ENCODE measurements around the gene HID1.
"Not testable (repeated sequence)": the region's sequence is repeated elsewhere in the genome, so short reads cannot be mapped to it uniquely, and the experiment has no call there.

The HID1 gene

GRCh38 chr17:74998783-74999182 is 26.2 kb upstream of the HID1 start:
- DNase-seq = no peak

- no peak for DNase-seq
These were observed 23.3 kb upstream of the HID1 start for GRCh38 chr17:74995847-74996246.

DNA sequence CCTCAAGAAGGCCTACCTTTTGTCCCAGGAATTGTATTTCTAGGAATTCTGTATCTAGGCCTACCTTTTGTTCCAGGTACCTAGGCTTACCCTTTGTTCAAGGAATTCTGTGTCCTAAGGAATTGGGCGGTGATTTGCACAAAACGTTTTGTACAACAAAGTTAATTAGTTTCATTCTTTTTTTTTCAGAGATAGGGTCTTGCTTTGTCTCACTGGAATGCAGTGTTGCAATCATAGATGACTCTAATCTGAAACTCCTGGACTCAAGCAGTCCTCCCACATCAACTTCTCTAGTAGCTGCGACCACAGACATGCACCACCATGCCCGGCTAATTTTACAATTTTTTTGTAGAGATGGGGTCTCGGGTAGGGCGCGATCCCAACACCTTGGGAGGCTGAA is 21.9 kb upstream of the HID1 start:
- no peak for DNase-seq

GRCh38 chr17:74992223-74992622 is 19.7 kb upstream of the HID1 start:
- no peak for DNase-seq

DNA sequence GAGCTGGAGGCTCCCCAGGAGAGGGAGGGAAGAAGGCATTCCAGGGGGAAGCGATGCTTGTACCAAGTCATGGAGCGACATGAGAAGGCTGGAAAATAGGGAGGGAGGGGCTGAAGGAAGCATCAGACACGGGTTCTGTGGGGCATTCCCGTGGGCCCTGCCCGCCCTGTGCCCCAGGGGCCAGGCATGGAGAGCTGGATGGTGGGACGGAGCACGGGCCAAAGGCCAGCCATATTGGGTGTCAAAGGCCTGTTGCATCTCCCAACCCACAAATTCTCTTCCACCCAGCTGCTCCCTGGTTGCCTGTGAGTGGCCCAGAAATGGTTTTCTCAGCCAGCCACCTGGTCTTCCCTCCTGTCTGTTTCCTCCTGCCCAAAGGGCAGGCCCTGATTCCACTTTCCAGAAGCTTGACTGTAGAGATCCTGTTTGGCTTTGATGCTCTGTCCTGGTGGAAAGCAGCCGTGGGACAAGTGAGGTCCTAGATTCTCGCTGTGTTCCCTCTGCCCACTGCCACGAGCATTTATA is 18.1 kb upstream of the HID1 start:
- DNase-seq = no peak

DNA sequence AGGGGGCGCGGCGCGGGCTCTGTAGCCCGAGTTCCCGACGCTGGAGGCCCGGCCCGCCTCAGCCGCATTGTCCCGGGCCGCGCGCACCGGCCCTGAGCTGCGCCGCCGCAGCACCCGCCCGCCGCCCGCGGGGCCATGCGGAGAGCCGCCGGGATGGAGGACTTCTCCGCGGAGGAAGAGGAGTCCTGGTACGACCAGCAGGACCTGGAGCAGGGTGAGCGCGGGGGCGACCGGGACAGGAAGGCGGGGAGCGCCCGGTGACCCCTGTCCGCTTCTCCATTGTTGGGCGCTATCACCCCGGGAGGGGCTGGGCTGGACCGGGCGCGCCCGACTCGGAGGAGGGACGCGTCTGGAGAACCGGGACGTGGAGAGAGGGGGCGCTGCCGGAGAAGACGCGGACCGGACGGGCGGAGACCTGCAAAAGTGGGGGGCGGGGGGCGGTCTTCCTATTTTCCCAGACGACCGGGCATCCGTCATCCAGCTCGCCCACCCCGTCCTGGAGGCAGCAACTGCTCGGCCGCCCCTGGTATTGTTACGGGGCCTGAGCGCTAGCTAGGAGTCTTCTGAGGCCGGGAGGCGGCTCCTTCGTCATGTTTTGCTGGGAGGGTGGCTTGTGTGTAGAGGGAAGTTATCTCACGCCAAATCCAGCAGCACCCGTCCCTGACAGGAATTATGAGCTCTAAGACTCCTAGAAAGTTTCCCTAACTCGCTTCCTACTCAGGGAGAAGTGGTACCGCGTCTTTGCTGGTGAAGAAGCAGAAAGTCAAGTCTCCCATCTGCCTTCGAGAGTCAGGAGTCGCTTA is 15.6 kb upstream of the HID1 start:
- DNase-seq = peak; percentile 44

- DNase-seq = peak; percentile 97
These were observed 14.9 kb upstream of the HID1 start, which contains the start of gene CDR2L for GRCh38 chr17:74987418-74987908. Gene CDR2L (plus strand): TSS chr17:74987632. CDS start chr17:74988044, 412 bp downstream.

GRCh38 chr17:74986206-74986576 is 13.6 kb upstream of the HID1 start:
- DNase-seq = no peak

GRCh38 chr17:74982663-74983313 is 10.2 kb upstream of the HID1 start:
- DNase-seq = not testable (repeated sequence)

DNA sequence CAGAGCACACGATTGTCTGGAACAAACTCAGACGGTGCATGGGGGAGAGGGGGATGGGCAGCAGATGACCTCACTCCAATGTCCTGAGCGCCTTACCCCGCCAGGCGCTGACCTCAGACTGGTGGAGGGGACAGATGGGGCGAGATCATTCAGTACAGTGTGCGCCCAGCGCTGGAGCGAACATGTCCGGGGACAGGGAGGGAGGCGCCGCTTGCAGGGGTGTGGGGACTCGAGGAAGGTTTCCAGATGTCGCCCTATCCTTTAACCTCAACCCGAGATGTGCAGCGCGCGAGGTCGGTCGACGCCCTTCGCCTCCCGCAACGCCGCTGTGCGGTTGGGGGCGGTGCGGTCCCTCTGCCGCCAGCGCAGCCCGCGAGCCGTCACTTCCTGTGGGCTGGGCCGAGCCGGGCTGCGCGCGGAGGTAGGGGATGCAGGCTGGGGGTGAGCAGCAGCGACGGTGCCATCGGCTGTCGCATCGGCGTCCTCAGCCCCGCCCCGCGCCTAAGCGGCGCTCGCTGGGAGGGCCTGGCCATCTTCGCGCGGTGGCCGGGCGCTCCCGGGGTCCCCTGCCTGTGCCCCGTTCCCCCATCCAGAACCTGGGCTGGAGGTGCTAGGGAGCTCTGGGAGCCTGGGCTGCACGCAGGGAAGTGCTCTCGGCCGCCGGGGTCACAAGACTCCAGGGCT is 9.6 kb upstream of the HID1 start:
- DNase-seq = peak; percentile 89

DNA sequence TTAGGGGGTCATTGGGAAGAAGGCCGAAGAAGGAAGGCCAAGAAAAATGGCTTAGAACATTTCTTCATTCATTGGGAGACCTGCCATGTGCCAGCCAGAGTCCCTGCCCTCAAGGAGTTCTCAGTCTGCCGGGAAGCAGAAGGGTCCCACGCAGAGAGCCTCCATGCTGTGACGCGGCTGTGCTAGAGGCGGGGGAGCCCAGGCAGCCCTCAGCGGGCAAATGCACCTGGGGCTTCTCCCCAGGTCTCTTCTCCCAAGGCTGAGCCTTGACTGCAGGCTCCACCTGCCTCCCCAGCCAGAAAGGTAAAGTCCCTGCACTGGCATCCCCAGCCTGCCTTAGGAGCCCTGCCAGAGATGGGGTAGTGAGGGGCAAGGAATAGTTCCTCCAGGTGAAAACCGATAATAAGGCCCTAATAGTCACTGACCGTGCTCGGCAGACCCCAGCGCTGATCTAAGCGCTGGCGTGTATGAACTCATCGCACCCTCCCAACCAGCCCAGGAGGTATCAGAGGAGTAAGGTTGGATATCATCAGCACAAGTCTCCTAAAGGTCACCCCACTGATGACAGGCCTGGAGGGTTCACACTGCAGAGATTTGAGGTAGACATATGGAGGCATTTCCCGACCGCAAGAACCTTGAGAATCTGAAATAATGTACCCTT is 8.9 kb upstream of the HID1 start:
- DNase-seq = no peak

GRCh38 chr17:74979408-74980146 is 7.0 kb upstream of the HID1 start:
- no peak for DNase-seq

DNA sequence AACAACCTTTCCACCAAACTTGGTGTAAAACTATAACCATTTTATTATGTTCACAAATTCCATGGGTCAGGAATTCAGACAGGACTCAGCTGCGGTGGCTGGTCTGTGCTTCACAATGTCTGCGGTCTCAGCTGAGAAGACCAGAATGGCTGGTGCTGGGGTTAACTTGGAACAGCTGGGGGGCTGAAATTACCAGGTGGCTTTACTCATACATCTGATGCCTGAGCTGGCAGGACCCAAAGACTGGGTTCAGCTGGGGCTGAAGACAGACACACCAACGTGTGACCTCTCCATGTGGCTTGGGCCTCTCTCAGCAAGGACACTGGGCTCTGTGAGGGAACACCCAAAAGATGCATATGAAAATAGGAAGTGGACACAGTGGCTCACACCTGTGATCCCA is 5.7 kb upstream of the HID1 start:
- DNase-seq = no peak

DNA sequence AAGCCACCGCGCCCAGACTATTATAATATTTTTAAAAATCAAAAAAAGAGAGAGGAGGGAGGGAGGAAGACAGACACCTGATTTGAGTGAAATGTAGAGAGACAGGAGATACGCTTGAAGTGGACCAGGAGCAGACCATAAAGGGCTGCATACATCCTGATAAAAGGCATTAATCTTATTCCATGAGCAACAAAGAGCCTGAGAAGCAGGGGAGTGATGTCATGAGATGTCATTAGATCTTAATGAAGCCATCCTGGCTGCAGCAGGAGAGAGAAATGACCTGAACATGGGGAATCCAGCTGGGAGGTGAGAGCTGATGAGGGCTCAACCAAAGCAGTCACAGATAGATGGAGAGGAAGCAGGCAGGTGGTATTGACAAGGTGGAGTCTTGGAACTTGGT is 5.2 kb upstream of the HID1 start:
- DNase-seq = no peak

GRCh38 chr17:74975943-74976342 is 3.4 kb upstream of the HID1 start:
- DNase-seq = no peak

DNA sequence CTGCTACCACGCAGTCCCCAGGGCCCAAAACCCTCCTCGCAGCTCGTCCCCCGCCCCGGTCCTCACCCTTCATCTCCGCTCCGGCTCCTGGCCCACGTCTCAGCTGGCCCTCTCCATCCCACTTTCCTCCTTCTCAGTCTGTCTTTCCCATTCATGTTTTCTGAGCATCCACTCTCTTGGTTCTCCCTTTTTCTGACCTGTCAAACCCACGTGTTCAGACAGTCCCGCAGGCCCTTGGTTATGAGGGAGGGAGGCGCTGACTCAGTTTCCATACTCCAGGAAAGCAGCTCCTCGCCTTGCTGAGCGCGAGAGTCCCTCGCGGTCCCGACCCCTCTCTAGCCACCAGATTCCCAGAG is 392 bp upstream of the HID1 start:
- DNase-seq = no peak

- DNase-seq = no peak
These were observed 785 bp downstream of the HID1 start for GRCh38 chr17:74971842-74972106.

DNA sequence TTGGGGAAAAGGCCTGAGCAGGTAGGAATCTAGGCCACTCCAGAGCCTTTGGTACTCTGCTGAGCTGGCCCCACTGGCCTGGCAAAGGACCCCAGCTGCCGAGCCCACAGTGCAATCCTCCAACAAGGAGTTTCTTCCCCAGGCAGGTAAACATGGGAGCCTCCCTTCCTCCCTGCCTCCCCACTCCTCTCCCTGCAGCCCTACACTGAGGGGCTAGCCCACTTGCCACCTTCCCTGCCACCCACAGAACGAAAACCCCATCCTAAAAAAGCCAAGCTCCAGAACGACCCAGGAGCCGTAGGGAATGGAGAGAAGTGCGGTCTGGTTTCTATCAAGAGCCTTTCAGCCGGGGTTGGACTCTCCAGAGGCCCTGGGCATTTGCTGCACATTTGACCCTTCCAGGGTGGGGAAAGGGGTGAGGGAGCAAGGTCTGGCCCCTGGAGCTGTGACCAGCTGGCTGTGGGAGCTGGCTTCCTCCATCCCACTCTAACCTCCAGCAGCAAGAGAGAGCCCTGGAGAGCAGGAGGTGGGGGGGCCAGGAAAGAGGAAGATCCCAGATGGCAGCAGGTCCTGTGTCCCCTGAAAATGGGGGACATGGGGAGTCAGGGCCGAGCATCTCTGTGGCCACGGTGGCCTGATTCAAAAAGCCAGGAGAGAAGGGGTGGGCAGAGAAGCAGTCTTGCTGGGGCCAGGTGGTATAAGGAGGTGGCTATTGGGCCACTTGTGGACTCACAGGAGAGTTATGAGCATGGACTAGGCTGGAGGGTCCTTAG is 1.3 kb downstream of the HID1 start:
- no peak for DNase-seq

- DNase-seq = no peak
These were observed 2.2 kb downstream of the HID1 start for GRCh38 chr17:74970395-74970794.

DNA sequence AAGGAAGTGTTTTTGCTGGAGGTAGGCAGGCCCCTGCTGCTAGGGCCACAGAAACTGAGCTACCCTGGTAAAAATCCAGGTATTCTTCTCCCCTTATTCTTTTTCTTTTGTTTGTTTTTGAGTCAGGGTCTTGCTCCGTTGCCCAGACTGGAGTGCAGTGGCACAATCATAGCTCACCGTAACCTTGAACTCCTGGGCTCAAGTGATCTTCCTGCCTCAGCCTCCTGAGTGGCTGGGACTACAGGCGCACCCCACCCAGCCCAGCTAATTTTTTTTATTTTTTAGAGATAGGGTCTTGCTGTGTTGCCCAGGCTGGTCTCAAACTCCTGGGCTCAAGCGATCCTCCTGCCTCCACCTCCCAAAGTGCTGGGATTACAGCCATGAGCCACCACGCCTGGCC is 3.1 kb downstream of the HID1 start:
- not testable (repeated sequence) for DNase-seq

- DNase-seq = no peak
These were observed 4.2 kb downstream of the HID1 start for GRCh38 chr17:74968361-74968780.

Data from stimulated activated CD4-positive, alpha-beta T cell treated with anti-CD3 and anti-CD28 coated beads, Interleukin-15, amount 100 ng/mL, for 24 hours (primary cell).